ENCODE data around the gene ERVFRD-1. TPM values are rescaled to one million over a fixed set of nuclear protein-coding genes. Genes with fewer than 3 reads are reported as not detected.
A peak's percentile ranks its signal among the peaks of the same experiment; 100 is the strongest.

ERVFRD-1 gene
- 1 to 10 TPM in 5 of 8 experiments, under 1 TPM in 3; 0.49 to 3.9 (median 1.1) TPM for total RNA-seq

DNA sequence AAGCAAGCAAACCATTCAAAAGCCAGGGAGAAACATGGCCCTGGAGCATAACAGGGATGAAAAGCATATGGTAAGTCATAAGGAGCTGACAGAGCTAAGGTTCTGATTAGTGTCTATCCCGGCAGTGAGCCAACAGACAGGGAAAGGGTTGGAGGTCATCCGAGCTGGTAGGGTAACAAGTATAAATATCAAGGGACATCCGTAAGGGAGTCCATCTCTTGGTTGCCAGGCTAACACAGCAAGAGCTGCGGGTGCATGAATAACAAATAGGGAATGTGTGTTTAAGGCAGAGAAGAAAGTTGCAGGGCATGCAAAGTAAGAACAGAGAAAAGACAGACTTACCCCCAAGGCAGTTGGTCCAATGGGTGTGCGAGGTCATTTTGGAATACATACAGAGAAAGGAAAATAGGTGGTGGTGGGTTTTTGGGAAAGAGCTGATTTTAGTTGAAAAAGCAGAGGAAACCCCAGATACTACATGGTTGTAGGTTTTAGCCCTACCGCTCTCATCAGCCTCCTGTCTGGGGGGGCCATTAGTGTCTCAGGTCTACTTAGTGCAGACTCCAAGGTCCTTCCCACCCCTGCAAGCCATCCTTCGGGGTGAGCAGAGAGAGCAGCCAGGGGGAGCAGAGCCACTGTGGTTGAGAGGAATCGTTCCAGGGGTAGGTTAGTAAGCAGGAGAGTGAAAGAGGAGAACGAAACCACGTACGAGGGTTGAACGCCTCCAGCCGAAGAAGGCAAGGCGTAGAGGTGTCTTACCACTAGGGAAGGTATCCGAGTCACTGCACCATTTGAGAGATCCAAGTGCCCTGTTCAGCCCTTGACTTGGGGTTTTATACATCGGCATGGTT lies at the start of gene ERVFRD-1:
Gene ERVFRD-1 (minus strand): TSS at position 805 of the 848 bp plus-strand sequence. CDS start 6,415 bp downstream, outside the sequence.
- Histone ChIP-seq H3K4me1 (replicated peaks in 1 of 2) (no peaks in the 10 kb centered on the region), H3K4me3 (no peak within 1 kb of the TSS), H3K27ac (no peak within 1 kb of the TSS)
- WGBS, 10 experiments: 73 to 100% (median 83%) methylated on average over 1 to 11 of the region's 16 CpGs; no CpG with 5 or more reads in 1 of the 10 experiments
- in situ Hi-C loops (cut with MboI; ENCODE audit: low pct_unique_long_range_greater_than_20kb in 2 of 9, low sequenced_read_pairs in 9 of 9, unreplicated experiment in 9 of 9): no loop called here
- ATAC-seq (replicated peaks in 6 of 8): peak in 1 of 8 experiments; percentile 46

DNA sequence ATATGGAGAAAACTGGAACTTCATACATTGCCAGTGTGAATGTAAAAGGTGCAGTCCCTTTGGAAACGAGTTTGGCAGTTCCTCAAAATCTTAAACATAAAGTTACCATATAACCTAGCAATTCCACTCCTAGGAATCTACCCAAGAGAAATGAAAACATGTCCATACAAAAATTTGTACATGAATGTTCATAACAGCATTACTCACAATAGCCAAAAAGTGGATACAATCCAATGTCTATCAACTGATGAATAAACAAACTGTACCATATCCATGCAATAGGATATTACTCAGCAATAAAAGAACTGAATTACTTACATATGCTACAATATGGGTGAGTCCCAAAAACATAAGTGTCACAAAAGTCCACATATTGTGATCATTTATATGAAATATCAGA lies 48.7 kb upstream of the ERVFRD-1 start:
- no peak overlapping the region for H3K27ac ChIP-seq
- no peak for ATAC-seq (replicated peaks in 6 of 8)
- H3K4me3 ChIP-seq: no peak overlapping the region
- H3K4me1 ChIP-seq (replicated peaks in 1 of 2): peaks cover 9 to 10% of the 10 kb centered on the region in 2 donors
- WGBS, 10 experiments: 25 to 100% (median 84%) methylated on average over 1 of the region's 1 CpG; no CpG with 5 or more reads in 2 of the 10 experiments
- in situ Hi-C loops (cut with MboI; ENCODE audit: low pct_unique_long_range_greater_than_20kb in 2 of 9, low sequenced_read_pairs in 9 of 9, unreplicated experiment in 9 of 9): loop anchor here in 2 of 9 experiments (25.0 kb wide), 1 partner anchor 327 kb away; no protein-coding TSS in a partner anchor

GRCh38 chr6:11155589-11155988 lies 44.1 kb upstream of the ERVFRD-1 start:
- no peak for ATAC-seq (replicated peaks in 6 of 8)
- Histone ChIP-seq H3K4me1 (replicated peaks in 1 of 2) (no peaks in the 10 kb centered on the region), H3K4me3 (no peak overlapping the region), H3K27ac (no peak overlapping the region)
- in situ Hi-C loops (cut with MboI; ENCODE audit: low pct_unique_long_range_greater_than_20kb in 2 of 9, low sequenced_read_pairs in 9 of 9, unreplicated experiment in 9 of 9): loop anchor here in 5 of 9 experiments (10.0 to 25.0 kb wide), 2 partner anchors 332 to 339 kb away; no protein-coding TSS in a partner anchor

DNA sequence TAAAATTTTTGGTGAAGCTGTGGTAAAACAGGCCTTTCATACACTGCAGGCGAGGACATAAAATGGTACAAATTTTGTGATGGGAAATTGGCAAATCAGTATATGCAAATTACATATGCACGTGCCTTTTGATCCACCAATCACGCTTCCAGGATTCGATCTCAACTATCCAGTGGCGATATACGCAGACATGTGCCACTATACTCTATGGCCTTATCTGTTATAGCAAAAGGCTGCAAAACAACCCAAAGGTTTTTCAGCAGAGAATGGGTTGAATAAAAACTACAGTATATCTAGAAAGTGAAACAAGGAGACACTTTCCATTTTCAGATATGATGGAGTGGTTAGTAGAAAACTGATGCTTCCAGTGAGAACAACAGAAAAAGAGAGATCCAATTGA lies 41.9 kb upstream of the ERVFRD-1 start:
- Histone ChIP-seq H3K4me3 (no peak overlapping the region), H3K27ac (no peak overlapping the region), H3K4me1 (replicated peaks in 1 of 2) (no peaks in the 10 kb centered on the region)
- 40 to 100% (median 98%) methylated on average over 1 to 6 of the region's 6 CpGs for WGBS, 10 experiments
- in situ Hi-C loops (cut with MboI; ENCODE audit: low pct_unique_long_range_greater_than_20kb in 2 of 9, low sequenced_read_pairs in 9 of 9, unreplicated experiment in 9 of 9): loop anchor here in 5 of 9 experiments (10.0 to 25.0 kb wide), 2 partner anchors 334 to 341 kb away; no protein-coding TSS in a partner anchor
- no peak for ATAC-seq (replicated peaks in 6 of 8)

DNA sequence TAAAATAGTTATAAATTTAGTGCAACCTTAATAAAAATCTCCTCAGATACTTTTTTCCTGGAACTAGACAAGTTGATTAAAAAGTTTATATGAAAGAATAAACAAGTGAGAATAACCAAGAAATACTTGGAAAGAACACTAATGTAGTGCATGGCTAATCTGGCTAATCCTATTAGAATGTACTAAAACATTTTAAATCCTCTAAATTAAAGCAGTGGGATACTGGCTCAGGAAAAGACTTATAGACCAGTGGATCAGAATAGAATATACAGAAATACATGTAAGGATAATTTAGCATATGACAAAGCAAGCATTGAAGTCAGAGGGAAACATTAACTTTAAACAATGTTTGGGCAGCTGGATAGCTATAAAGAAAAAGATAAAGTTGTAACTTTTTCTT lies 41.1 kb upstream of the ERVFRD-1 start:
- no peak overlapping the region for H3K27ac ChIP-seq
- H3K4me3 ChIP-seq: no peak overlapping the region
- ATAC-seq (replicated peaks in 6 of 8): no peak
- in situ Hi-C loops (cut with MboI; ENCODE audit: low pct_unique_long_range_greater_than_20kb in 2 of 9, low sequenced_read_pairs in 9 of 9, unreplicated experiment in 9 of 9): loop anchor here in 5 of 9 experiments (10.0 to 25.0 kb wide), 2 partner anchors 335 to 342 kb away; no protein-coding TSS in a partner anchor
- H3K4me1 ChIP-seq (replicated peaks in 1 of 2): no peaks in the 10 kb centered on the region

DNA sequence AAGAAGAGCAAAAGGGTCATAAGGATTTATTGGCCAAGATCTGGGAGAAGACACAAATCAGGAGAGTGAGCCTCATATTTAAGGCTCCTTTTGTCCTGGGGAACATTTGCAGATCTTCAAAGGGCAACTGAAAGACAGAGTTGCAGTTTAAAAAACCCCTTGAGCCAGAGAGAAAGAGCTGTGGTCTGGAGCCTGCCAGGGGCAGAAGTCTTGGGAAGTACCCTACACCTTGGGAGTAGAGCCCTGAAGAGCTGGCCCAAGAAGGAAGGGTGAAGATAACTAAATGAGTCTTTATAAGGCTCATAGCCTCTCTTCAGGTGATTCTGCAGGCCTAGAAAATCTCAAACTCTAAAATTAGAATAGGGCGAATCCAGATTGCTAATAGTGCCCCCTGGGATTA lies 40.0 kb upstream of the ERVFRD-1 start:
- in situ Hi-C loops (cut with MboI; ENCODE audit: low pct_unique_long_range_greater_than_20kb in 2 of 9, low sequenced_read_pairs in 9 of 9, unreplicated experiment in 9 of 9): loop anchor here in 5 of 9 experiments (10.0 to 25.0 kb wide), 2 partner anchors 336 to 343 kb away; no protein-coding TSS in a partner anchor
- Histone ChIP-seq H3K27ac (no peak overlapping the region), H3K4me1 (replicated peaks in 1 of 2) (no peaks in the 10 kb centered on the region), H3K4me3 (no peak overlapping the region)
- no peak for ATAC-seq (replicated peaks in 6 of 8)
- 80 to 100% (median 83%) methylated on average over 1 of the region's 1 CpG; no CpG with 5 or more reads in 7 of the 10 experiments for WGBS, 10 experiments

- ATAC-seq (replicated peaks in 6 of 8): no peak
- in situ Hi-C loops (cut with MboI; ENCODE audit: low pct_unique_long_range_greater_than_20kb in 2 of 9, low sequenced_read_pairs in 9 of 9, unreplicated experiment in 9 of 9): loop anchor here in 4 of 9 experiments (10.0 to 25.0 kb wide), 2 partner anchors 338 to 345 kb away; no protein-coding TSS in a partner anchor
- H3K4me3 ChIP-seq: no peak overlapping the region
- H3K4me1 ChIP-seq (replicated peaks in 1 of 2): peaks cover 0 to 2% of the 10 kb centered on the region in 2 donors
- 80 to 100% (median 100%) methylated on average over 1 to 3 of the region's 3 CpGs; no CpG with 5 or more reads in 5 of the 10 experiments for WGBS, 10 experiments
- H3K27ac ChIP-seq: no peak overlapping the region
Measured at GRCh38 chr6:11149551-11149950, 38.0 kb upstream of the ERVFRD-1 start.

DNA sequence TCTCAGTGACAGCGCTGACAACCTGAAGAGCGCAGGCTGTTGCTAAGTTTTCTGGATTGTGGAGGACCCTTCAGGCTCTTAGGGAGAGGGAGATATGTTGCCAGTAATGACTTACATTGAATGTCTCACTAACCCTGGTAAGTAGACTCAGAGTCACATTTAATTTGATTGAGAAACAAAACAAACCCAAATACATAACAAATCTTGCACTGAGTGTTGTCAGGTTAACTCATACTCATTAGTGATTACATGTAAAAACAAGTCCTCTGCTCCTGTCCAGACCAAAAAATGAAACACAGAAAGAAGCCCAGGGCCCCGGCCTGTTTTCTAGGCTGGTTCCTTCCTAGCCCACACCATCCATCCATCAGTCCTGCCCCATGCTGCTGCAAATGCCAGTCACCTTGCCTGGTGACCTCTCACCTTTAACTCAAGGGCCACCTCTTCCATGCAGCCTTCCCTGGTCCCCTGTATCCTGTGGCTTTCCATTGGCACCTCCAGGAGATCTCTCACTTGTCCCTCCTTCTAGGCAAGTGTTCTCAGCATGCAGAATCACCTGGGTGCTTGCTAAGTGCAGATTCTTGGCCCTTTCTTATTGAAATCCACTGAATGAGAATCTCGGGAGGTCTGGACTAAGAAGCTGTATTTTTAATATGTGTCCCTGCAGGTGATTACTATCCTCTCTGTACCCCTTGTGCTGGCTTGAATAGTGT lies 34.7 kb upstream of the ERVFRD-1 start:
- no peak for ATAC-seq (replicated peaks in 6 of 8)
- Histone ChIP-seq H3K27ac (no peak overlapping the region), H3K4me3 (no peak overlapping the region), H3K4me1 (replicated peaks in 1 of 2) (peaks cover 0 to 4% of the 10 kb centered on the region in 2 donors)
- WGBS, 10 experiments: 69 to 100% (median 96%) methylated on average over 1 to 4 of the region's 4 CpGs; no CpG with 5 or more reads in 2 of the 10 experiments
- in situ Hi-C loops (cut with MboI; ENCODE audit: low pct_unique_long_range_greater_than_20kb in 2 of 9, low sequenced_read_pairs in 9 of 9, unreplicated experiment in 9 of 9): loop anchor here in 4 of 9 experiments (10.0 to 25.0 kb wide), 2 partner anchors 341 to 349 kb away; no protein-coding TSS in a partner anchor

DNA sequence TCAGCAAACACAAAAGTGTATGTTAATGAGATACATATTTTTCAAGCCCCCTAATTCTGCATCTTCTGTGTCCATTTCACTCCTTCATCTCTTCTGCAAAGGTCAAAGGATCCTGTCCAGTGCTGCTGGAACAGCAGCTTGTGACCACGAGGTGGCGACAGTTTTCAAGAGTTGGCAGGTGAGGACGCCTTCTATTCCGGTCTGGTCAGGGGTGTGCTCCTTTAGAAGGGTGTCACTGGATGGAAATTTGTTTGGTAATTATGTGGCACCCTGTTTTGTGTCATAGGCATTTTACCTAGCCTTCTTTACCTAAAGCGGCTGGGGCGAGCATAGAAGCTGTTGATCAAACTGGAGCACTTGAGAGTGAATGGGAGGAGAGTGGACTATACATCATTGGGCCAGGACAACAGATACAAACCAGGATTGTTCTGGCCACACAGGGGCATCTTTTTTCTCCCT lies 32.9 kb upstream of the ERVFRD-1 start:
- 3 to 85% (median 33%) methylated on average over 2 to 4 of the region's 6 CpGs; no CpG with 5 or more reads in 3 of the 10 experiments for WGBS, 10 experiments
- peak; percentile 81 to 97 (median 88) for ATAC-seq (replicated peaks in 6 of 8)
- Histone ChIP-seq H3K4me1 (replicated peaks in 1 of 2) (peaks cover 0 to 4% of the 10 kb centered on the region in 2 donors), H3K4me3 (no peak overlapping the region), H3K27ac (no peak overlapping the region)
- in situ Hi-C loops (cut with MboI; ENCODE audit: low pct_unique_long_range_greater_than_20kb in 2 of 9, low sequenced_read_pairs in 9 of 9, unreplicated experiment in 9 of 9): loop anchor here in 4 of 9 experiments (10.0 to 25.0 kb wide), 2 partner anchors 343 to 350 kb away; no protein-coding TSS in a partner anchor

DNA sequence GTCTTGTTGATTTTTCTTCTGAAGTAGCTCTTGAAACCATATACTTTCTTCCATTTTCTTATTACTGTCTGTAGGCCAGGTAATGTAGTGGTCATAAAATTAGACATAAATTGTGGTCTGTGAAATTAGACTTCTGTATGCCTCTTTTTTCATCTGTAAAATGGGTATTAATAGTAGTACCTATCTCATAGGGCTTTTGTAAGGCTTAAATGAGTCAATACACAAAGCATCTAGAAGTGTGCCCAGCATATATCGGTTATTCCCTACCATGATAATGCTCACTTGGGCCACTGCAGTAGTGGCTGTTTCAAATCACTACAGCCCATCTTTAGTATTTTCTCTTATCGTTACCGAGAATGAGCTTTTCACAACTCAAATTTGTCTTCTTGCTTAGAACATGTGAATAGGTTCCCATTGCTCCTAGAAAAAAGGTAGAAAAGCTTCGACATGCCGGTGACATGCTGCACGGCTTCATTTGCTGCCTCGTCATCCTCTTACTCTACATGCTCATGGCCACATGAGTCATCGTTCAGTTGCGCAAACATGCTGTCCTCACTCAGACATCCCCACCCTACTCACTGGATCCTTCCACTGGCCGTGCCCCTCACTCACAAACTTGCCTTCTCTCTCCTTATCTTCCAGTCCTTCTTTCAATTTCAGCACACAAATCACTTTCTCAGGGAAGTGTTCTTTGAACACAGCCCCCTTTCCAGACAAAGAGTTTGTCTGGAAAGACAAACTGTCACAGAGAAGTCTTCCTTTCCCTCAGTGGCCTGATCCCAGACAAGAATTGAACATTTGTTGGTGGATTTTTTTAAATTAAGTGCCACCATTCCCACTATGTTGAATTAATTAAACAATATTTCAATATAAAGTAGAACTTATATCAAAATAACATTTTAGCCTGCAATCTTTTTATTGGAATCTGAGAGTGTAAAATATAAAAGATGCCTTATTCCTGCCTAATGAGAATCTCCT lies 32.2 kb upstream of the ERVFRD-1 start:
- no peak overlapping the region for H3K27ac ChIP-seq
- peaks cover 0 to 4% of the 10 kb centered on the region in 2 donors for H3K4me1 ChIP-seq (replicated peaks in 1 of 2)
- in situ Hi-C loops (cut with MboI; ENCODE audit: low pct_unique_long_range_greater_than_20kb in 2 of 9, low sequenced_read_pairs in 9 of 9, unreplicated experiment in 9 of 9): loop anchor here in 4 of 9 experiments (10.0 to 25.0 kb wide), 2 partner anchors 344 to 351 kb away; no protein-coding TSS in a partner anchor
- 0 to 94% (median 74%) methylated on average over 1 to 10 of the region's 10 CpGs; no CpG with 5 or more reads in 2 of the 10 experiments for WGBS, 10 experiments
- H3K4me3 ChIP-seq: no peak overlapping the region
- peak in 7 of 8 experiments; percentile 43 to 95 (median 81) for ATAC-seq (replicated peaks in 6 of 8)

DNA sequence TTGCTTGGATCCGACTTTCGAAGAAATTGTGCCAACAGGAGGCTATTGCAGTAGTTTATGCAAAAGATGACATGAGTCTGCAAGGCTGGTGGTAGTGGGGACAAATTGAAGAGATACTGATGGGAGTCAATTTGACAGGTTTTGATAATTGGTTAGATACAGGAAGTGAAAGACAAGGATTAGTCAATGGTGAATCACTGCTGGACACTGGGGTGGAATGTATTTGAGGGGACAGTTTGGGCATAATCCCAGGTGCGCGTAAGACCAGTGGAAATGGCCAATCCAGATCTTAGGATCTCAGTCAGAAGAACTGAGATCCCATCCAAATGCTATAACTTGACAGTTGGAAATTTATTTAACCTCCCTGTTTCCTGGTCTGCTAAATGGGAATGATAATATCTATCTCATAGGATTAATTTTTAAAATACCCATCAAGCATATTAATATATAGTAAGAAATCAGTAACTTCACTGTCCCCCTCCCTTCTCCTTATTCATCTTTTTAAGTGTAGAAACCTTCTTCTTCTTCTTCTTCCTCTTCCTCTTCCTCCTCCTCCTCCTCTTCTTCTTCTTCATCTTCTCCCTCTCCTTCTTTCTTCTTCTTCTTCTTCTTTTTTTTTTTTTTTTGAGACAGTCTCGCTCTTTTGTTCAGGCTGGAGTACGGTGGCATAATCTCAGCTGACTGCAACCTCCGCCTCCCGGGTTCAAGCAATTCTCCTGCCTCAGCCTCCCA lies 30.9 kb upstream of the ERVFRD-1 start:
- no peak for ATAC-seq (replicated peaks in 6 of 8)
- in situ Hi-C loops (cut with MboI; ENCODE audit: low pct_unique_long_range_greater_than_20kb in 2 of 9, low sequenced_read_pairs in 9 of 9, unreplicated experiment in 9 of 9): loop anchor here in 4 of 9 experiments (10.0 to 25.0 kb wide), 2 partner anchors 345 to 352 kb away; no protein-coding TSS in a partner anchor
- WGBS, 10 experiments: 90 to 100% (median 98%) methylated on average over 1 to 8 of the region's 8 CpGs
- H3K4me1 ChIP-seq (replicated peaks in 1 of 2): peaks cover 0 to 4% of the 10 kb centered on the region in 2 donors
- H3K4me3 ChIP-seq: no peak overlapping the region
- no peak overlapping the region for H3K27ac ChIP-seq

All from motor neuron (in vitro differentiated cells).